ENCODE results near the gene DPH7.
"Not testable (repeated sequence)": the region's sequence is repeated elsewhere in the genome, so short reads cannot be mapped to it uniquely, and the experiment has no call there.

Gene DPH7

DNA sequence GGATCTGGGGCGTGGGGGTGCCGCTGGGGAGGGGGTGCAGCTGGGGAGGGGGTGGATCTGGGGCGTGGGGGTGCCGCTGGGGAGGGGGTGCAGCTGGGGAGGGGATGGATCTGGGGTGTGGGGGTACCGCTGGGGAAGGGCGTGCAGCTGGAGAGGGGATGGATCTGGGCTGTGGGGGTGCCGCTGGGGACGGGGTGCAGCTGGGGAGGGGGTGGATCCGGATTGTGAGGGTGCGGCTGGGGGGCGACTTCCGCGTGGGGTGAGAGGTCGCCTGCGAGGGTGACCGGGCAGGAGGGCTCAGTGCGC lies 27.8 kb downstream of the DPH7 start:
- DNase-seq, result peak in 4 of 58 donors; percentile 56 to 60 (median 57)

DNA sequence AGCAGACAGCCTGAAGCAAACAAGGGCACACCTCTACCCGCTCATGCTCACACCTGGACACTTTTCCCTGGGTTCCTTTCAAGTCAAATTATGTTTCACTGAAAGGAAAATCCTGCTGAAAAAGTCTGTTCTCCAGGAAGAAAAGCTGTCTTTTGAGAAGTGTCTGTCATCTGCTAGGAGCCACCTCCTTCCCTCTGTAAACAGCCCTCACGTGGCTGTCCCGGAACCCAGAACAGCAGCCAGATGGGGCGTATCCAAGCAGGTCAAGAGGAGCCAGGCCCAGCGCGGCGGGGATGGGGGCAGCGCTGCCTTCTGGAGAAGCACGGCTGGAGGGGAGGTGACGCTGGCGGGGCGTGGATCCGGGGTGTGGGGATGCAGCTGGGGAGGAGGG lies 28.5 kb downstream of the DPH7 start, which contains the start of gene PNPLA7:
TSS of gene PNPLA7 (minus strand) at position 172 of the 391 bp plus-strand sequence. CDS start 205 bp downstream, outside the sequence.
- peak; percentile 27 to 92 (median 80) for DNase-seq

DNA sequence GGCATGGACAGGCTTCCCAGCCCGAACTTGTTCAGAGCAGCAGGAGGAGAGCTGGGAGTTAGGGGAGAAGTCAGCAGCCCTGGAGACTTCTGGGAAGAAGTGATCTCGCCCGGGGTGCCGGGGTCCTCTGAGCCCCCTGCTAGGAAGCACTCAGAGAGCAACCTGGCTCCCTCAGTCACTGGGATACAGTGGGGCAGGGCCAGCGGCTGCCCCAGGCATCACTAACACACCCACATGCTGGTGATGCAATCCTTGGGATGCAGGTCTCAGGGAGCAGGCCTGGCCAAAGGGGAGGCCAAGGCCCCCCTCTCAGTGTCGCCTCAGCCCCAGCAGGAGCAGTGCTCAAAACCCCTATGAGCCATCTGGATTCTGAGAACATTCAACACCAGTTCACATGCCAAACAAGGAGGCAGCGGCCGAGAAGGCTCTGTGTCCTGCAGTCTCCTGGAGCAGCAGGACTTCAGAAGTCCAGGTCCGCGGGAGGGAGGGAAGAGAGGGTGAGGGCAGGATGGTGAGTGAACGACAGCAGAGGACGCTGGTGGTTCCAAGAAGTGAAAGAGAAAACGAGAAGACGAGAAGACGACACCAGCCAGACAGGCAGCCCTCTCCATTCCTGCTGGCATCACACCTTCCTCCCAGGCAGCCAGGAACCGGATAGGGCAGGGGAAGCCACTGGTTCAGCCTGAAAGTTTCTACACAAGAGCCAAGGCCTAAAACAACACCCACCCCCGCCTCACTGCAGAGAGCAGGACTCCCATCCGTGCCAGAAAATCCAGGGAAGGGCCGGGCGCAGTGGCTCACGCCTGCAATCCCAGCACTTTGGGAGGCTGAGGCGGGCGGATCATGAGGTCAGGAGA lies 30.8 kb downstream of the DPH7 start:
- peak in 4 of 58 donors; percentile 5 to 37 (median 22) for DNase-seq

DNA sequence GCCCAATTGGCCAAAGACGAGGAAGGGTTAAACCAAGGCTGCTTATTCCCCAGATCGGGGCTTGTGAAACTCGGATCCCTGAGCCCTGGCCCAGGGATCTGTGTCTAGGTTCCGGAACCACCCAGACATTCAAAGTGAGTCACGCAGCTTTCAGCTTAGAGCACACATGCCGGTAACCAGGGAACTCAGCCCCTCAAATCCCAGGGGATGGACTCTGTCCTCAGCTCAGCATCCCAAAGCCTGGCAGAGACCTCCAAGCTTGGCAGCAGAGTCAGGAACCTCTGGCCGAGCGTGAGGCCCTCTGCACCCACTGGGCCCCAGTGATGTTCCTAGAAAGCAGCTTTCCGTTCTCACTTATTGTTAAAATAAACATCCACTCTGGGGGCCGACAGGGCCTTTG lies 33.6 kb downstream of the DPH7 start:
- no peak for DNase-seq

DNA sequence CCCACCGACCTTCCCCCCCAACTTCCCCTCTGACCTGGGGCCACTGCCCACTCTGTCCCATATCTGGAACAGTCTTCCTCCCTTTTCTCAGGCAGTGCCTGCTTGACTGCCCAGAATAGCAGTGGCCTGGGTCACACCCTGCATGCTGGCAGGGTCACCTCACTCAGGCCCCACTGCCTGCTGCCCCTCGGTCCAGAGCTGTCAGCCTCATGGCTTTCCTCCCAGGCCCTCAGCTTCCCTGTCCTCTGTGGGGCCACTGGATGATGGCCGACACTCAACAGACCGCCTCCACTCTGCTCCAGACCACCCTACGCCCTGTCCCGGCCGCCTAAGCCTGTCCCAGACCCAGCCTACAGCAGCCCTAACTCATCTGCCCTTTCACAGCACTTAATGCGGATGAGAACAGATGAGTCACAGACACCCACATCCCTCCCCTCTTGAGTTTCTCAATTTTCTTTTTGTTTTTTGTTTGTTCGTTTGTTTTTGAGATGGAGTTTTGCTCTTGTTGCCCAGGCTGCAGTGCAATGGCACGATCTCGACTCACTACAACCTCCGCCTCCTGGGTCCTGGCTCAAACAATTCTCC lies 34.5 kb downstream of the DPH7 start:
- DNase-seq, result no peak

DNA sequence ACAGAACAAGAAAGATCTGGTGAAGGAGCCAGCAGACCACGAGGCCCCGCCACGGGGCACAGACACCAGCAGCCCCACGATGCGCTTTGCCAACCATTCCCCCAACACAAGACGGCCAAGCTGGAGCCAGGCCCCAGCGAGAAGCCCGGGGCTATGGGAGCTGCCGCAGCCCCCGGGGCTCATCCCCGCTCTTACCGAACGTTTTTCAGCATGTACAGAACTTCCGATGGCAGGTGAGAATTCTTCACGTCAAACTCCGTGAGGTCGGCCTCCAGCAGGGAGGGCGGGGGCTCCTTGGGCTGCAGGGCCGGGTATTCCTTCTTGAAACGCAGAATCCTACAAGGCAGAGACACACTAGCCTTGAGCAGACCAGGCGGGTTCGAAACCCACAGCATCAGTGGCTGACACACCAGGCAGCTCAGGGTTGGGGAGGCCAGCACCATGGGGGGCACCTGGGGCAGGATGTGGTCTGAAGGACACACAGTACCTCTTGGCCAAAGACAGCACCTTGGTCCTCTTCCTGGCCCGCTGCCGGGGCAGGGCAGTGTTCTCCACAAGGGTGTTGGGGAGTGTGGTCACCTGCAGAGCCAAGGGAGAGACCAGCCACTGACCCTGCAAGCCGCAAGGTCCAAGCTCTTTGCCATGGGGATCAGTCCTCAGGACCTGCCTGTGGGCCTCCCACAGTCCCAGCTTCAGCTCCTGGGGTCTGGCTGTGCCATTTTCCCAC lies 35.3 kb downstream of the DPH7 start:
- no peak for DNase-seq

DNA sequence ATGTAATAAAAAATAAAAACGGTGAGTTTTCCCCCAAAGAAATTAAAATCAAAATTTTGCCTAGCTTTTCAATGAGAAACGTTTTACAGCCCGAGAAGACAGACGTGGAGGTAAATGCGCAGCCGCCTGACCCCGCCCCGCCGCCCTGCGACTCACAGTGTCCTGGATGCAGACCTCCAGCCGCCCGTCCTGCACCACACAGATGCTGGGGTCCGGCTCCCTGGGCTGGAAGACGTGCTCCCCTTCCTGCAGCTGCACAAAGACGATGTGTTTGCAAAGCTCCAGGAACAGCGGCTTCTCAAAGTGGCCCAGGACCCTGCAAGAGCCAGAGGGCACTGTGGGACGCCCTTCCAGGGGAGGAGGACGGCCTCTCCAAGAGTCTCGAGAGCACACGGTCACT lies 36.2 kb downstream of the DPH7 start:
- no peak for DNase-seq

DNA sequence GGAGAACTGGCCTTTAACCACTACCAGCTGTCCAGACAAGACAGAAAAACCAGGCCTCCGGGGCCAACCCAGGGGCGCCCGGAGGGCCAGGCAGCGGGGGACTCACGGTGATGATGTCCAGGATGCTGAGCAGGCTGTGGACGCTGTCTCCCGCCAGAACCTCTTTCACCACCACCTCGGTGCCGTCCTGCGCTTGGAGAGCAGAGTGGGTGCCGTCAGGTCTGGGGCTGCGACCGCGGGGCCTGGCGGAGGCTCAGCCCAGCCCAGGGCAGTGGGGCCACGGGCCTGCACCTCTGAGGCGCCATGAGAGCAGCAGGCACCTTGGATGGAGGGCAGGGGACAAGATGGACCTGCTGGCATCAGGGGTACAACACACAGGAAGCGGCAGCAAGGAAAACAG lies 38.2 kb downstream of the DPH7 start:
- DNase-seq, result no peak

DNA sequence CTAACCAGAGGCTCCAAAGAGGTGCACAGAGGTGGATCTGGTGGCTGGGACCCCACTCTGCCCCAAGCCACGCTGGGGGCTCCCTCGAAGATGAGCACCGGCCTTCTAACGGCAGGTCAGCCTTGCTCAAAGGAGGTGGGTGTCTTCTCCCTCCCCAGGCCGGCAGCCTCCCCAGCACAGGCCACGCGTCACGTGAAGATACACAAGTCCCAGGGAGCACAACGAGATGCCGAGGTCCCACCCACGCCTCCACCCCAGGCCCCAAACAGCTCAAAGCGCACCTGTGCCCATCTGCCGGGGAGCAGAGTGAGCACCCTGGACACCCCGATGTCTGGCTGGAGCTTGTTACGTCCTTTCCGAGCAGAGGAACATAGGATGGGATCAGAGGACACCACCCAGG lies 40.7 kb downstream of the DPH7 start:
- no peak for DNase-seq

DNA sequence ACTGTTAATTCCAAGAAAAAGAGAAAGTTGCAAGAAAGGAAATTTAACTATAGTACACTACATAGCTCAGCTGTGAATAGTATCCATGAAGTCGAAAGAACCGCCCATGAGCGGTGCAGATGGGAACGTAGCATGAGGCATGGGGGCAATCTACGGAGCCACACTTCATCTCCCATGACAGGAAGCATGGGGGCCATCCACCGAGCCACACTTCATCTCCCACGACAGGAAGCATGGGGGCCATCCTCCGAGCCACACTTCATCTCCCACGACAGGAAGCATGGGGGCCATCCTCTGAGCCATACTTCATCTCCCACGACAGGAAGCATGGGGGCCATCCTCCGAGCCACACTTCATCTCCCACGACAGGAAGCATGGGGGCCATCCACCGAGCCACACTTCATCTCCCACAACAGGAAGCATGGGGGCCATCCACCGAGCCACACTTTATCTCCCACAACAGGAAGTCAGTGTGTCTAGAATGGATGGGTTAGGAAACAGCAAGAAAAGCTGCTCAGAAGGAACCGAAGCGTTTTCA lies 42.1 kb downstream of the DPH7 start:
- not testable (repeated sequence) for DNase-seq

DNA sequence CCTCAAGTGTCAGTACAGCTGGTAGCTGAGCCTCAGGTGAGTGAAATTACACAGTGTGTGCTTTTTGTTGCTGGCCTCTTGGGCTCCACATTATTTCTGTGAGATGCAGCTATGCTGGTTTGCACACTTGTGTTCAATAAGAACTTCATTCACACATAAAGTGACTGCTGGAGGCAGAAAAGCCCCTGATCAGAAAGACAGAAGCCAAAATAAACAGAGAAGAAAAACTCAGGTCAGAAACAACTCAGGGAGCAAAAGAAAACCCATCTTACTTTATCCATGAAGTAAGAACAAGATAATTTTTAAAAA lies 43.7 kb downstream of the DPH7 start:
- peak in 1 of 58 donors; percentile 8 for DNase-seq

DNA sequence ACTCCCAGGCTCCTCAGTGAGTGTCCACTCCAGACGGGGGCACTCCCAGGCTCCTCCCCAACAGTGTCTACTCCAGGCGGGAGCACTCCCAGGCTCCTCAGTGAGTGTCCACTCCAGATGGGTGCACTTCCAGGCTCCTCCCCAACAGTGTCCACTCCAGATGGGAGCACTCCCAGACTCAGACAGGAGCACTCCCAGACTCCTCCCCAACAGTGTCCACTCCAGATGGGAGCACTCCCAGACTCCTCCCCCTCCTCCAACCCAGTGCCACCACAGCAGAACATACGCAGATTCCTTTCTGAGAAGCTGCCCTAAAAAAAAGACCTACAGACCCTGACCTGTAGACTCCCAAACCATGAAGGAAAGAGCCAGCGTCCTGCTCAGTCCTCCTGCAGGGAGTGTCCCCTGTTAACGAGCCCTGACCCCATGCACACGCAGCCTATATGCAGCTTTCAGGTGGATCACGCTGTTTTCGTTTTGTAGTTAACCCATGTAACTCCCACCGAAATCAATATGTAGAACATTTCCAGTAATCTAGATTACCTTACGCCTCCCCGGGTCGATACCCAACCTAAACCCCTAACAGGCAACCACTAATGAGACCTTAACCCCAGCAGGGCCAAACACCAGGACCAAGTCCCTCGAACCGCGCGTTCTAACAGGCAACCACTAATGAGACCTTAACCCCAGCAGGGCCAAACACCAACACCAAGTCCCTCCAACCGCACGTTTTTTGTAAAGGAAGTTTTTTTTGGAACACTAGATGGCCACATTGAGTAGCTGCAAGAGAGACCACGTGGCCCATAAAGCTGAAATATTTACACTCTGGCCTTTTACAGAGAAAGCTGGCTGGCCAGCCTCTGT lies 44.2 kb downstream of the DPH7 start:
- no peak for DNase-seq

DNA sequence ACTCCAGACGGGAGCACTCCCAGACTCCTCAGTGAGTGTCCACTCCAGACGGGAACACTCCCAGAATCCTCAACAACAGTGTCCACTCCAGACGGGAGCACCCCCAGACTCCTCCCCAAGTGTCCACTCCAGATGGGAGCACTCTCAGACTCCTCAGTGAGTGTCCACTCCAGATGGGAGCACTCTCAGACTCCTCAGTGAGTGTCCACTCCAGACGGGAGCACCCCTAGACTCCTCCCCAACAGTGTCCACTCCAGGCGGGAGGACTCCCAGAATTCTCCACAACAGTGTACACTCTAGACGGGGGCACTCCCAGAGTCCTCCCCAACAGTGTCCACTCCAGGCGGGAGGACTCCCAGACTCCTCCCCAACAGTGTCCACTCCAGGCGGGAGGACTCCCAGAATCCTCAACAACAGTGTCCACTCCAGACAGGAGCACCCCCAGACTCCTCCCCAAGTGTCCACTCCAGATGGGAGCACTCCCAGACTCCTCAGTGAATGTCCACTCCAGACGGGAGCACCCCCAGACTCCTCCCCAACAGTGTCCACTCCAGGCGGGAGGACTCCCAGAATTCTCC lies 45.7 kb downstream of the DPH7 start:
- DNase-seq, result not testable (repeated sequence)

DNA sequence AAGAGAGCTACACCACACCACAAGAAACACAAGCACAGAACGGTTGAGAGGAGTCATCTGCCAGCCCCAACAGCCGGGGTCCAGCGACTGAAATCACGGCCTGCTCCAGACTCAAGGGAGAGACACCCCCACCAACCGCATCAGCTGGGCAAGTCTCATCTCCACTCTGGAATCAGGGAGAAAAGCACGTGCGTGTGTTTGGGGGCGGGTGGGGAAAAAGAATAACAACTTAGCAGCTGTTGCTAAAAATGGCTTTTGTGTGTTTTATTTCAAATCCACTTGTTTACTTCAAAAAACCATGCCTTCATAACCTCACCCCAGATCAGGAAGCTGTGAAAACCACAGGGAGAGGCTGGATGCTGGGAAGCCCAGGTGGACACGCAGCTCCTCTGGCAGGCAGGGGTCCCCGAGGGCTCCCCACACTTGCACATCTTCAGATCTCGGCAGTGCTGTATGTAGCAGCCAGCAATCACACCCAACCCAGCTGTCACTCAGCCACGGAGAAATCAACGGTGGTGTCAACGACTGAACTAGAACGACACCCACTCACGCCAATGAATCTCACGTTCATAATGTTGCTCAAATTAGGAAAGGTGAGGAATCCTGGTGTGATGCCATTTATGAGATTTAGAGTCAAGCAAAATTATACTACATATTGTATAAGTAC lies 47.5 kb downstream of the DPH7 start:
- peak in 8 of 58 donors; percentile 16 to 48 (median 36) for DNase-seq

DNA sequence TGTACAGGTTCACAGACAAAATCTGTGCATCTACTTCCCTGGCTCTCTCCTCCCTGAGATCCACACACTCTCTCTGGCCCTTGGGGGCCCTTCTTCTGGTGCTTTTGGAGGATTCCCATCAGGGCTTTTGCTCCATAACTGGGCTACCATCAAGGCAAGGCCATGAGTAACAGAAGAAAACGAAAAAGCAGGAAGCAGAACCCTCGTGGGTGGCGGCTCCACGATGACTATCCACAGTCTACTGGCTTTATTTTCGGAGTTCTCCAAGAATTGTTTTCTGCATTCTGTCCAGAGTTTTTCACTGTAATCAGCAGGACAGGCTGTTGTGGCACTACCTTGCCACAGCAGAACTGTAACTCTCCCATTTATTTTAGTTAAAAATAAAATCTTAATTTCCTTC lies 48.4 kb downstream of the DPH7 start:
- no peak for DNase-seq

DNA sequence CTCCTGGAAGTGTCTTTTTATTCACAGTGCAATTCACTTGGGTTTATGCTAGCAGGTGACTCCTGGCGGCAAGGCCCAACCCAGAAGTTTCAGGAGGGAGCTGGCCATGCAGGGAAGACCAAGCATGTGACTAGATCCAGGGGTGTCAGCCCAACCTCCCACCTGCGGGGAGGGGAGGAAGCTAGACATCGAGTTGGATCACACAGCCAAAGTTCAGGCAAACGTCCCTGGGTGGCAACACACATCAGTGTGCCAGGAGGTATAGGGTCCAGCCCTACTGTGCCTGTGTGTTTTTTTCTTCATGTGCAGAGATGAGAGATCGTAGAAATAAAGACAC lies 53.8 kb downstream of the DPH7 start:
- DNase-seq, result no peak

DNA sequence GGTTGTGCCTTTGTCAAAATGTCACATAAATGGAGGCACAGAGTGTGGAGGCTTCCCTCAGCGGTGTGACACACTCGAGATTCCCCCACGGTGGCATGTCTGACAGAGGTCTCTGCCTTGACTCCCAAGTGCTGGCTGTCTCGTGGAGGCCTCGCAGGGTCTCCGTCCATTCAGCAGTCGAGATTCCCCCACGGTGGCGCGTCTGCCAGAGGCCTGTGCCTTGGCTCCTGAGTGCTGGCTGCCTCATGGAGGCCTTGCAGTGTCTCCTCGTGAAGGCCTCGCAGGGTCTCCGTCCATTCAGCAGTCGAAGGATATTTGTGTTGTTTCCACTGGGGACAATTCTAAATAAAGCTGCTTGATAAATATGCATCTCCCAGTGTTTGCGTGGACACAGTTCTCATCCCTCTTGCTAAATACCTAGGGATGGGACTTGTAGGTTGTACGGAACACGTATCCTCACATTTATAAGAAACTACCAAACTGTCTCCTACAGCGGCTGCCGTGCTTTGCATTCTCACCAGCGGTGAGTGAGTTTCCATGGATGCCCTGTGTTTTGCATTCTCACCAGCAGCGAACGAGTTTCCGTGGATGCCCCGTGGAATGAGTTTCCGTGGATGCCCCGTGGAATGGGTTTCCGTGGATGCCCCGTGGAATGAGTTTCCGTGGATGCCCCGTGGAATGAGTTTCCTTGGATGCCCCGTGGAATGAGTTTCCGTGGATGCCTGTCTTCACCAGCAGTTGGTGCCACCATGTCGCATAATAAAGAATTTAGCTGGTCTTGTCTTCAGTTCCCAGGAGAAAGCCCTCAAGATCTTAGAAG lies 54.4 kb downstream of the DPH7 start:
- DNase-seq, result no peak

DNA sequence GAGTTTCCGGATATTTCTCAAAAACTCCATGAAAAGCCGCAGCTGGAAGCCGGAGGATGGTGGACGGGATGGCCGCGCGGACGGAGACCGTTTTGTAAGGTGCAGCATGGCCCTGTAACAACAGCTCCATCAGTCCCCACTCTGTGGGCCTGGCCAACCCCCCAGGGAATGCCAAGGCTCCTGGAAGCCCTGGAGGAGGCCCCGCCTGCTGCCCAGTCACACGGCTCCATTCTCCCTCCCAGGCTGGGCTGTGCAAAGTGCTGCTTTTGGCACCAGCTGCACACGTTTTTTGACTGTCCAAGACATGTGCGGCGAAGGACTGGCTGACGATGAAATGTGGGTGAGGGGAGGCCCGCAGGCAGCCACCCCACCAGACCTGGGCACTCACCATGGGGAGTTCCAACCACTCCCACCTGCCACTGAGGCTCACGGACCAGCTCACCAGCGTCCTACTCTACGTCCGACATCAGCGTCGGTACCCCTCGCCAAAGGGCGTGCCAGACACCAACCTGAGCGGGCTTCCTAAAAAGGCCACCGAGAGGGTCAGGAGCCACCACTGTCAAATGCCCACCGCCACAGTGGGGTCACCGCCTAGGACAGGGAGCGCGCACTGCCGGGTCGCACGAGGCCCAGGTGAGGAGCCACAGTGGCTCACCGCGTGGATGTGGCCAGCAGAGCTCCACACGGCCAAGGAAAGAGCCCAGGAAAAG lies 55.8 kb downstream of the DPH7 start:
- no peak for DNase-seq

All from anterior cingulate cortex (tissue), 58 donors.